Neural cell (in vitro differentiated cells): ENCODE data around the gene MARK3. TPM values are rescaled to one million over a fixed set of nuclear protein-coding genes. Genes with fewer than 3 reads are reported as not detected.

Experiments used
- H2AFZ ChIP-seq: fragments of 200-600, 300-800 bp; sonication (generic), shearing (Covaris generic); 2 replicates; pipeline ENCODE4 v1.6.0; 2014; ENCODE audit warnings: low read depth, mild to moderate bottlenecking, antibody characterized with exemption, low read length, moderate library complexity
- H3F3A ChIP-seq: fragments of 200-600 bp; shearing (Covaris generic); 2 replicates; pipeline ENCODE4 v1.6.1; 2016; ENCODE audit warnings: mild to moderate bottlenecking, moderate library complexity, mixed read lengths, antibody characterized with exemption, low read length; ENCODE audit not compliant: insufficient read depth, poor library complexity, severe bottlenecking
- H3K27ac ChIP-seq: fragments of 200-600, 300-800 bp; sonication (generic), shearing (Covaris generic); 2 replicates; pipeline ENCODE4 v1.5.1; 2014; ENCODE audit warnings: mild to moderate bottlenecking, low read length, moderate library complexity
- H3K27me3 ChIP-seq: fragments of 300-800, 200-600 bp; sonication (generic), shearing (Covaris generic); 2 replicates; pipeline ENCODE4 v1.6.0; 2014; ENCODE audit warnings: mild to moderate bottlenecking, low read depth, low read length, moderate library complexity; ENCODE audit not compliant: insufficient read depth
- H3K36me3 ChIP-seq: fragments of 300-800, 200-600 bp; sonication (generic), shearing (Covaris generic); 2 replicates; pipeline ENCODE4 v1.5.1; 2014; ENCODE audit warnings: mild to moderate bottlenecking, antibody characterized with exemption, low read length, moderate library complexity; ENCODE audit not compliant: insufficient read depth
- H3K4me2 ChIP-seq: fragments of 300-800, 200-600 bp; sonication (generic), shearing (Covaris generic); 2 replicates; pipeline ENCODE4 v1.6.0; 2014; ENCODE audit warnings: mild to moderate bottlenecking, low read length
- H3K4me3 ChIP-seq: fragments of 300-800, 200-600 bp; sonication (generic), shearing (Covaris generic); 2 replicates; pipeline ENCODE4 v1.5.1; 2014; ENCODE audit warnings: mild to moderate bottlenecking, low read length, moderate library complexity
- H3K79me2 ChIP-seq: fragments of 200-600 bp; shearing (Covaris generic); replicated peaks from 2 replicates; pipeline ENCODE4 v1.6.0; 2014; ENCODE audit warnings: mild to moderate bottlenecking, low read length, moderate library complexity; ENCODE audit not compliant: insufficient read depth
- H3K9ac ChIP-seq: fragments of 300-800, 200-600 bp; sonication (generic), shearing (Covaris generic); 2 replicates; pipeline ENCODE4 v1.6.1; 2016; ENCODE audit warnings: mild to moderate bottlenecking, low read length, mixed read lengths
- H3K9me2 ChIP-seq: fragments of 200-600 bp; shearing (Covaris generic); 2 replicates; pipeline ENCODE4 v1.6.1; 2016; ENCODE audit warnings: mild to moderate bottlenecking, low read length, mixed read lengths; ENCODE audit not compliant: insufficient read depth
- H3K9me3 ChIP-seq: fragments of 200-600, 300-800 bp; sonication (generic), shearing (Covaris generic); 2 replicates; pipeline ENCODE4 v1.6.1; 2016; ENCODE audit warnings: mild to moderate bottlenecking, mixed run types, low read length, moderate library complexity, mixed read lengths
- H4K20me1 ChIP-seq: fragments of 200-600 bp; shearing (Covaris generic); 2 replicates; pipeline ENCODE4 v1.6.1; 2016; ENCODE audit warnings: mild to moderate bottlenecking, mixed run types; ENCODE audit not compliant: insufficient read depth
- EP300 ChIP-seq: fragments of 450-650 bp; conservative IDR thresholded peaks from 2 replicates; pipeline ENCODE4 v1.6.1; 2014; ENCODE audit warnings: antibody characterized with exemption, mild to moderate bottlenecking, moderate library complexity; ENCODE audit not compliant: poor library complexity, severe bottlenecking
- EZH2 ChIP-seq: fragments of 200-600, 300-800 bp; shearing (Covaris generic), sonication (generic); IDR thresholded peaks from 2 replicates; pipeline ENCODE4 v1.6.1; 2014; ENCODE audit warnings: antibody characterized with exemption, low read length, borderline replicate concordance, mild to moderate bottlenecking; ENCODE audit not compliant: insufficient read depth, poor library complexity, severe bottlenecking
- MXI1 ChIP-seq: fragments of 450-650 bp; conservative IDR thresholded peaks from 2 replicates; pipeline ENCODE4 v1.6.1; 2014; ENCODE audit warnings: antibody characterized with exemption, mild to moderate bottlenecking; ENCODE audit not compliant: poor library complexity, severe bottlenecking
- POLR2AphosphoS5 ChIP-seq: IDR thresholded peaks from 2 replicates; pipeline ENCODE4 v1.6.1; 2012
- SMC3 ChIP-seq: fragments of 450-650 bp; conservative IDR thresholded peaks from 2 replicates; pipeline ENCODE4 v1.6.1; 2014; ENCODE audit warnings: antibody characterized with exemption, mild to moderate bottlenecking, moderate library complexity; ENCODE audit not compliant: poor library complexity
- TAF1 ChIP-seq: IDR thresholded peaks from 2 replicates; pipeline ENCODE4 v1.6.1; 2012; ENCODE audit warnings: low read depth
- polyA plus RNA-seq: library from polyadenylated mRNA; depleted of rRNA; stranded (reverse); fragments of >200 nt; gene quantifications from 2 replicates; pipeline ENCODE4 v1.2.3, GENCODE V29; 2014
- TF ChIP-seq, protein P1 (sequence below): IDR thresholded peaks from 2 replicates; pipeline ENCODE4 v1.6.1; 2012; ENCODE audit warnings: borderline replicate concordance
- TF ChIP-seq, protein P2 (sequence below): fragments of 450-650 bp; IDR thresholded peaks from 2 replicates; pipeline ENCODE4 v1.5.1; 2014; ENCODE audit warnings: antibody characterized with exemption, mild to moderate bottlenecking, moderate library complexity; ENCODE audit not compliant: poor library complexity, severe bottlenecking

MARK3 gene
- polyA plus RNA-seq, 1 donor from 2014 or later = 158 TPM

DNA sequence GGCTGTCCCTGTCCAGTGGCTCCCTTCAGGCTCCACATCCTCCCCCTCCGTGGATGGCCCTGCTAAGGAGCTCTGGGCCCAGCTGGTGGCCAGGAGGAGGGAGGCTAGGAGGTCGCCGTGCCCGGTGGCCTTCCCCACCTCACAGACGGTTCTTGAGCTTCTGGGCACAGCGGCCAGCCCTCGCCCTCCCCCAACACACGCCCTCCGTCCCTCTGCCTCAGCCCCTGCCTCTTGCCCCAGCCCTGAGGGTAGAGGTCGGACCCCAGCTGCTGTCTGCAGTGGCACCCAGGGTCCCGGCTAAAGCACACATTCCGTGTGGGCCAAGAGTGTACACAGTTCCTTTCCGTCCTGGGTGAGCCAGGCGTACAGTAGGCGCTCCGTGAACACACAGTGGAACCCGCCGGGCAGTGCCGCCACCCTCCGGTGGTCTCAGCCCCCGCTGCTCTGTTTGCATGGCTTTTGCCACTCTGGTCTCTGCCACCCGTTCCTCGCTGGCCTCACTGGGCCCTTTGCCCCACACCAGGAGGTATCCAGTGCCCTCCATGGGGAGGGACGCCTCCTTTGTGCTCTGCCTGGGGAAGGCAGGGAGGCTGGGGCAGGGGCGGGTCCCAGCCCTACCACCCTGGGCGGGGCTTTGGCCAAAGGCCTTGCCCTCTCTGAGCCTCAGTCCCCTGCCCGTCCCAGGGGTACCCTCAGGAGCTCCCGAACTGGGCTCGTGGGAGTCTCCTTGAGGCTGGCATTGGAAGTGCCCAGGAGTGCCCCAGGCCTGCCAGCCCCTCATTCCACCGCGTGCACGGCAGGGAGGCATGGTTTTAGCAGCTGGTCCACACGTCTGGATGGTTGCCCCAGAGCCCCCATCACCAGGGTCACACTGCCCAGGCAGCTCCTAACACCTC lies 156.7 kb downstream of the MARK3 start:
- TF ChIP-seq POLR2AphosphoS5 (no peak), SMC3 (no peak), MXI1 (no peak), EP300 (no peak)
- TF ChIP-seq, protein P1, sequence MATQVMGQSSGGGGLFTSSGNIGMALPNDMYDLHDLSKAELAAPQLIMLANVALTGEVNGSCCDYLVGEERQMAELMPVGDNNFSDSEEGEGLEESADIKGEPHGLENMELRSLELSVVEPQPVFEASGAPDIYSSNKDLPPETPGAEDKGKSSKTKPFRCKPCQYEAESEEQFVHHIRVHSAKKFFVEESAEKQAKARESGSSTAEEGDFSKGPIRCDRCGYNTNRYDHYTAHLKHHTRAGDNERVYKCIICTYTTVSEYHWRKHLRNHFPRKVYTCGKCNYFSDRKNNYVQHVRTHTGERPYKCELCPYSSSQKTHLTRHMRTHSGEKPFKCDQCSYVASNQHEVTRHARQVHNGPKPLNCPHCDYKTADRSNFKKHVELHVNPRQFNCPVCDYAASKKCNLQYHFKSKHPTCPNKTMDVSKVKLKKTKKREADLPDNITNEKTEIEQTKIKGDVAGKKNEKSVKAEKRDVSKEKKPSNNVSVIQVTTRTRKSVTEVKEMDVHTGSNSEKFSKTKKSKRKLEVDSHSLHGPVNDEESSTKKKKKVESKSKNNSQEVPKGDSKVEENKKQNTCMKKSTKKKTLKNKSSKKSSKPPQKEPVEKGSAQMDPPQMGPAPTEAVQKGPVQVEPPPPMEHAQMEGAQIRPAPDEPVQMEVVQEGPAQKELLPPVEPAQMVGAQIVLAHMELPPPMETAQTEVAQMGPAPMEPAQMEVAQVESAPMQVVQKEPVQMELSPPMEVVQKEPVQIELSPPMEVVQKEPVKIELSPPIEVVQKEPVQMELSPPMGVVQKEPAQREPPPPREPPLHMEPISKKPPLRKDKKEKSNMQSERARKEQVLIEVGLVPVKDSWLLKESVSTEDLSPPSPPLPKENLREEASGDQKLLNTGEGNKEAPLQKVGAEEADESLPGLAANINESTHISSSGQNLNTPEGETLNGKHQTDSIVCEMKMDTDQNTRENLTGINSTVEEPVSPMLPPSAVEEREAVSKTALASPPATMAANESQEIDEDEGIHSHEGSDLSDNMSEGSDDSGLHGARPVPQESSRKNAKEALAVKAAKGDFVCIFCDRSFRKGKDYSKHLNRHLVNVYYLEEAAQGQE = no peak
- Histone ChIP-seq H3F3A (no peaks in the 10 kb centered on the region), H3K9me2 (no peaks in the 10 kb centered on the region), H4K20me1 (no peaks in the 10 kb centered on the region), H3K4me2 (no peak overlapping the region), H3K9ac (peak overlapping the region; percentile 55), H3K27ac (peak overlapping the region; percentile 41), H3K36me3 (no peaks in the 10 kb centered on the region), H3K79me2 (no peaks in the 10 kb centered on the region), H3K9me3 (no peaks in the 10 kb centered on the region), H3K4me3 (peak overlapping the region; percentile 37), H3K27me3 (no peaks in the 10 kb centered on the region), H2AFZ (peak overlapping the region; percentile 27)

DNA sequence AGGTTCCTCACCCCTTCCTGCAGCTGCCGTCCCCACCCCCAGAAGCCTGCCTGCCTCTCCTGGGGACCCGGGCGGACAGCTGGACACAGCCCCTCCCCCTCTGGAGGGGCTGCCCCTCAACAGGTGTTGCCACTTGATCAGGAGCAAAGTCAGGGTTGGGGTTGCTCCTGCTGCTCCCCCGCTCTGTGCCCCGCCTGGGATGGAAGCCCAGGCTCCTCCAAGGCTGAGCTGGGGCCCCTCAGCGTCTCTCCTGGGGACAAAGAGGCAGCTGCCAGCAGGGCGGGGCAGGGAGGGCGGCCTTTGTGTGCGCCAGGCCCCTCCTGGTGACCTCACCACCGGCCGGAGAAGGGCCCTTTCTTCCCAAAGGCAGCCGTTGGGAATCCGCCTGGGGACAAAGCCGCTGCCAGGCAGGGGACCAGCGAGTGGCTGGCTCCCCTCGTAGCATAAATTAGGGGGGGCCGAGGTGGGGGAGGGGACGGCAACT lies 157.4 kb downstream of the MARK3 start:
- Histone ChIP-seq H3K9me2 (no peaks in the 10 kb centered on the region), H3K36me3 (no peaks in the 10 kb centered on the region), H3K9me3 (no peaks in the 10 kb centered on the region), H3K4me2 (no peak overlapping the region), H3K9ac (peak overlapping the region; percentile 55), H3K4me3 (peak overlapping the region; percentile 37), H3K27ac (peak overlapping the region; percentile 41), H3F3A (no peaks in the 10 kb centered on the region), H4K20me1 (no peaks in the 10 kb centered on the region), H3K79me2 (no peaks in the 10 kb centered on the region), H2AFZ (peak overlapping the region; percentile 27), H3K27me3 (no peaks in the 10 kb centered on the region)
- no peak for TF ChIP-seq TAF1
- no peak for TF ChIP-seq SMC3
- TF ChIP-seq EZH2 = no peak
- peak; percentile 8 for TF ChIP-seq POLR2AphosphoS5
- no peak for TF ChIP-seq MXI1
- TF ChIP-seq, protein P2, sequence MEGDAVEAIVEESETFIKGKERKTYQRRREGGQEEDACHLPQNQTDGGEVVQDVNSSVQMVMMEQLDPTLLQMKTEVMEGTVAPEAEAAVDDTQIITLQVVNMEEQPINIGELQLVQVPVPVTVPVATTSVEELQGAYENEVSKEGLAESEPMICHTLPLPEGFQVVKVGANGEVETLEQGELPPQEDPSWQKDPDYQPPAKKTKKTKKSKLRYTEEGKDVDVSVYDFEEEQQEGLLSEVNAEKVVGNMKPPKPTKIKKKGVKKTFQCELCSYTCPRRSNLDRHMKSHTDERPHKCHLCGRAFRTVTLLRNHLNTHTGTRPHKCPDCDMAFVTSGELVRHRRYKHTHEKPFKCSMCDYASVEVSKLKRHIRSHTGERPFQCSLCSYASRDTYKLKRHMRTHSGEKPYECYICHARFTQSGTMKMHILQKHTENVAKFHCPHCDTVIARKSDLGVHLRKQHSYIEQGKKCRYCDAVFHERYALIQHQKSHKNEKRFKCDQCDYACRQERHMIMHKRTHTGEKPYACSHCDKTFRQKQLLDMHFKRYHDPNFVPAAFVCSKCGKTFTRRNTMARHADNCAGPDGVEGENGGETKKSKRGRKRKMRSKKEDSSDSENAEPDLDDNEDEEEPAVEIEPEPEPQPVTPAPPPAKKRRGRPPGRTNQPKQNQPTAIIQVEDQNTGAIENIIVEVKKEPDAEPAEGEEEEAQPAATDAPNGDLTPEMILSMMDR = no peak
